ENCODE results near the gene KRT86.

Gene KRT86

DNA sequence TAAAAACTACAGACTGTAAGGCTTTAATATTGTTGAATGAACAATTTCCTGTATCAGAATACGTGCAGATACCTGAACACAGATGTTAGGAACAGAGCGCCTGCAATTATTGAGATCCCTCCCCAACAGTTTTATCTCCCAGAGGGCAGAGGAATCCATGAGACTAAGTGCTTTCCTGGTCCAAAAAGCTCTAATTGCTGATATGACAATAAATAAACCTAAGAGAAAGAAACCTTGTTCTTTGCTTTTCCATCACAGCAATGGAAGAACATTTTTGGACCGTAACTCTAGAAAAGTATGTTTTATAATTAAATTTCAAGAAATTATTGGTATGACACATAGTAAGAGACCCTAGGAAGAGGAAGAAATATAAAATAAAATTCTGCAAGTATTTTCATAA, 59.7 kb downstream of the KRT86 start:
- Histone ChIP-seq H3K36me3 (ENCODE audit: low read length) (no peaks in the 10 kb centered on the region), H3K9me3 (ENCODE audit: insufficient read depth, low read length) (no peaks in the 10 kb centered on the region), H2AFZ (ENCODE audit: low read depth, low read length, severe bottlenecking) (no peak overlapping the region), H3K4me2 (ENCODE audit: low read depth, low read length, poor library complexity, severe bottlenecking) (no peak overlapping the region), H4K20me1 (ENCODE audit: low read depth, low read length) (no peaks in the 10 kb centered on the region), H3K27ac (ENCODE audit: low read depth, low read length) (no peak overlapping the region), H3F3A (ENCODE audit: insufficient read depth) (no peaks in the 10 kb centered on the region), H3K27me3 (ENCODE audit: low read length) (no peaks in the 10 kb centered on the region), H3K9ac (ENCODE audit: low read length) (no peak overlapping the region), H3K4me3 (ENCODE audit: insufficient read depth, low read length, poor library complexity, severe bottlenecking) (no peak overlapping the region), H3K9me2 (replicated peaks; ENCODE audit: insufficient read depth, low read length) (no peaks in the 10 kb centered on the region), H3K79me2 (ENCODE audit: insufficient read depth, low read length) (no peaks in the 10 kb centered on the region)
- TF ChIP-seq EZH2phosphoT487 (conservative IDR thresholded peaks at IDR 0.05; ENCODE audit: low read length): no peak
- TF ChIP-seq, protein P1, sequence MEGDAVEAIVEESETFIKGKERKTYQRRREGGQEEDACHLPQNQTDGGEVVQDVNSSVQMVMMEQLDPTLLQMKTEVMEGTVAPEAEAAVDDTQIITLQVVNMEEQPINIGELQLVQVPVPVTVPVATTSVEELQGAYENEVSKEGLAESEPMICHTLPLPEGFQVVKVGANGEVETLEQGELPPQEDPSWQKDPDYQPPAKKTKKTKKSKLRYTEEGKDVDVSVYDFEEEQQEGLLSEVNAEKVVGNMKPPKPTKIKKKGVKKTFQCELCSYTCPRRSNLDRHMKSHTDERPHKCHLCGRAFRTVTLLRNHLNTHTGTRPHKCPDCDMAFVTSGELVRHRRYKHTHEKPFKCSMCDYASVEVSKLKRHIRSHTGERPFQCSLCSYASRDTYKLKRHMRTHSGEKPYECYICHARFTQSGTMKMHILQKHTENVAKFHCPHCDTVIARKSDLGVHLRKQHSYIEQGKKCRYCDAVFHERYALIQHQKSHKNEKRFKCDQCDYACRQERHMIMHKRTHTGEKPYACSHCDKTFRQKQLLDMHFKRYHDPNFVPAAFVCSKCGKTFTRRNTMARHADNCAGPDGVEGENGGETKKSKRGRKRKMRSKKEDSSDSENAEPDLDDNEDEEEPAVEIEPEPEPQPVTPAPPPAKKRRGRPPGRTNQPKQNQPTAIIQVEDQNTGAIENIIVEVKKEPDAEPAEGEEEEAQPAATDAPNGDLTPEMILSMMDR (IDR thresholded peaks at IDR 0.05; ENCODE audit: insufficient read depth, low read length, poor library complexity, severe bottlenecking): no peak

DNA sequence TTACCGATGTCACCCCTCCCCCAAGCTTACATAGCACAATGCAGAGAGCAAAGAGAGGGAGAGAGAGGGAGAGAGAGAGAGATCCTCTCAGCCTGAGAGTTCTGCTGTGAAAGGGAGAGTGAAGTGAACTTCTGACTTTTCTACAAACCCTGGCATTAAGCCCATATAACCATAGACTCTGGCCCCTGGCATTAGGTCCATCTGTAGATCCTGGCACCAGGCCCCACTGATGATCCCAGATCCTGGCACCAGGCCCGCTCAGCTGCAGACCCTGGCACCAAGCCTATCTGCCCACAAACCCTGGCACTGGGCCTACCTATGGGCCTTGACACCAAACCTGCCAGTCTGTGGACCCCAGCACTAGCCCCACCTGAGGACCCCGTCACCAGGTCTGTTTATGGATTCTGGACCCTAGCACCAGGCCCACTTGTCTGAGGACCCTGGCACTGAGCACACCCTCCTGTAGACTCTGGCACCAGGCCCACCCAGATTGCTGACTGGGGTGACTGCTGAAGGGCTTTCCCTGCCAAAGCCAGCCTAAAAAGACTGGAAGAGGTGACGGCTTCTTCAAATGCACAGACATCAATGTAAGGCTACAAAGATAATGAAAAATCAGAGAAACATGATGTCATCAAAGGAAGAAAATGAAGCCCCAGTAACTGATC, 61.3 kb downstream of the KRT86 start:
- Histone ChIP-seq H3K4me2 (ENCODE audit: low read depth, low read length, poor library complexity, severe bottlenecking) (no peak overlapping the region), H3K36me3 (ENCODE audit: low read length) (no peaks in the 10 kb centered on the region), H3K27ac (ENCODE audit: low read depth, low read length) (no peak overlapping the region), H2AFZ (ENCODE audit: low read depth, low read length, severe bottlenecking) (no peak overlapping the region), H3K9me3 (ENCODE audit: insufficient read depth, low read length) (no peaks in the 10 kb centered on the region), H4K20me1 (ENCODE audit: low read depth, low read length) (no peaks in the 10 kb centered on the region), H3K9me2 (replicated peaks; ENCODE audit: insufficient read depth, low read length) (no peaks in the 10 kb centered on the region), H3K27me3 (ENCODE audit: low read length) (no peaks in the 10 kb centered on the region), H3K79me2 (ENCODE audit: insufficient read depth, low read length) (no peaks in the 10 kb centered on the region), H3F3A (ENCODE audit: insufficient read depth) (no peaks in the 10 kb centered on the region), H3K4me3 (ENCODE audit: insufficient read depth, low read length, poor library complexity, severe bottlenecking) (no peak overlapping the region), H3K9ac (ENCODE audit: low read length) (no peak overlapping the region)
- TF ChIP-seq, protein P1 (IDR thresholded peaks at IDR 0.05; ENCODE audit: insufficient read depth, low read length, poor library complexity, severe bottlenecking): no peak
- no peak for TF ChIP-seq EZH2phosphoT487 (conservative IDR thresholded peaks at IDR 0.05; ENCODE audit: low read length)

DNA sequence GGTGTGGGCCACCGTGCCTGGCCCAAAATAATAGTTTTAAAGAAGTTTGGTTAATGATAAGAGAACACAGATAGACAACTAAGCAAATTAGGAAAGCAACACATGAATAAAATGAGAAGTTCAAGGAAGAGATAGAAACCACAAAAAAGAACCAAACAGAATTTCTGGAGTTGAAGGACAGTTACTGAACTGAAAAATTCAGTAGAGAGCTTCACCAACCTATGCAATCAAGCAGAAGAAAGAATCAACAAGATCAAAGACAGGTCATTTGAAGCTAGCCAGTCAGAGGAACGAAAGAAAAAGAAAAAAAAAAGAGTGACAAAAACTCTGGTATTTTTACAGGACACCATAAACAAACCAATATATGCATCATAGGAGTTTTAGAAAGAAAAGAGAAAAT, 62.2 kb downstream of the KRT86 start:
- Histone ChIP-seq H3K27ac (ENCODE audit: low read depth, low read length) (no peak overlapping the region), H3K9me3 (ENCODE audit: insufficient read depth, low read length) (no peaks in the 10 kb centered on the region), H3K4me2 (ENCODE audit: low read depth, low read length, poor library complexity, severe bottlenecking) (no peak overlapping the region), H3K79me2 (ENCODE audit: insufficient read depth, low read length) (no peaks in the 10 kb centered on the region), H3F3A (ENCODE audit: insufficient read depth) (no peaks in the 10 kb centered on the region), H3K9ac (ENCODE audit: low read length) (no peak overlapping the region), H4K20me1 (ENCODE audit: low read depth, low read length) (no peaks in the 10 kb centered on the region), H3K4me3 (ENCODE audit: insufficient read depth, low read length, poor library complexity, severe bottlenecking) (no peak overlapping the region), H3K9me2 (replicated peaks; ENCODE audit: insufficient read depth, low read length) (no peaks in the 10 kb centered on the region), H3K27me3 (ENCODE audit: low read length) (no peaks in the 10 kb centered on the region), H2AFZ (ENCODE audit: low read depth, low read length, severe bottlenecking) (no peak overlapping the region), H3K36me3 (ENCODE audit: low read length) (no peaks in the 10 kb centered on the region)
- TF ChIP-seq, protein P1 (IDR thresholded peaks at IDR 0.05; ENCODE audit: insufficient read depth, low read length, poor library complexity, severe bottlenecking): no peak
- TF ChIP-seq EZH2phosphoT487 (conservative IDR thresholded peaks at IDR 0.05; ENCODE audit: low read length): no peak

Data from SU-DHL-6 (cell line).